ENCODE data around the gene SAMSN1. TPM values are rescaled to one million over a fixed set of nuclear protein-coding genes. Genes with fewer than 3 reads are reported as not detected.

Gene SAMSN1
- total RNA-seq, 4 donors from 2014 or later = 1.6 to 9.5 (median 5.2) TPM

DNA sequence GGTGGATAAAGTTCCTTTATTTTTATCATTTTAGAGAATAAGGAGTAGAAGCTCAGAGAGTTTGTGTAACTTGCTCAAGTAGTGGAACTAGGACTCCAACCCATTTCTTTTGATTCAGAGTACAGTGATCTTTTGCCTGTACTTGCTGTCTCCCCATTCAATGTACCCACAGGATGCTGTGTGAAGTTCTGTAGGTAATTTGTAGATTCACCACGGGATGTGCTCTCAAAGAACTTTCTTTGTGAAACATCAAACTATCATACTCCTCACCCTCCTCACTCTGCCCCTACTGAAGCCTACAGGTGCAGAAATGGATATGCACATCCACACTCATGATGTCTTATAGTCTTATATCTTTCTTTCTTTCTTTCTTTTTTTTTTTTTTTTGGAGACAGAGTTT lies 97.3 kb downstream of the SAMSN1 start:
- H3K27ac ChIP-seq = no peak overlapping the region
- H3K4me3 ChIP-seq = no peak overlapping the region
- intact Hi-C loops (cut with DNase I; ENCODE audit: low total_unique reads) = loop anchor here (1.0 kb wide), 1 partner anchor 20 kb away; no protein-coding TSS in a partner anchor
- TF ChIP-seq EP300 (IDR thresholded peaks at IDR 0.05; ENCODE audit: low read depth) (no peak), POLR2A (IDR thresholded peaks at IDR 0.05) (no peak), POLR2AphosphoS5 (IDR thresholded peaks at IDR 0.05) (no peak)
- TF ChIP-seq, protein P1, sequence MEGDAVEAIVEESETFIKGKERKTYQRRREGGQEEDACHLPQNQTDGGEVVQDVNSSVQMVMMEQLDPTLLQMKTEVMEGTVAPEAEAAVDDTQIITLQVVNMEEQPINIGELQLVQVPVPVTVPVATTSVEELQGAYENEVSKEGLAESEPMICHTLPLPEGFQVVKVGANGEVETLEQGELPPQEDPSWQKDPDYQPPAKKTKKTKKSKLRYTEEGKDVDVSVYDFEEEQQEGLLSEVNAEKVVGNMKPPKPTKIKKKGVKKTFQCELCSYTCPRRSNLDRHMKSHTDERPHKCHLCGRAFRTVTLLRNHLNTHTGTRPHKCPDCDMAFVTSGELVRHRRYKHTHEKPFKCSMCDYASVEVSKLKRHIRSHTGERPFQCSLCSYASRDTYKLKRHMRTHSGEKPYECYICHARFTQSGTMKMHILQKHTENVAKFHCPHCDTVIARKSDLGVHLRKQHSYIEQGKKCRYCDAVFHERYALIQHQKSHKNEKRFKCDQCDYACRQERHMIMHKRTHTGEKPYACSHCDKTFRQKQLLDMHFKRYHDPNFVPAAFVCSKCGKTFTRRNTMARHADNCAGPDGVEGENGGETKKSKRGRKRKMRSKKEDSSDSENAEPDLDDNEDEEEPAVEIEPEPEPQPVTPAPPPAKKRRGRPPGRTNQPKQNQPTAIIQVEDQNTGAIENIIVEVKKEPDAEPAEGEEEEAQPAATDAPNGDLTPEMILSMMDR (IDR thresholded peaks at IDR 0.05) = no peak
- no peak for DNase-seq
- H3K36me3 ChIP-seq = no peaks in the 10 kb centered on the region
- 91 to 95% methylated on average over 1 of the region's 1 CpG for WGBS, 2 donors (ENCODE audit: low coverage in 1 of 2)
- peaks cover 0 to 5% (median 2%) of the 10 kb centered on the region in 4 donors for H3K4me1 ChIP-seq
- H3K9me3 ChIP-seq = no peaks in the 10 kb centered on the region
- in situ Hi-C loops (cut with MboI; ENCODE audit: low pct_ligation_motif_present in 1 of 4, low pct_unique_long_range_greater_than_20kb in 1 of 4, low sequenced_read_pairs in 3 of 4) = loop anchor here in 2 of 4 donors (10.0 to 25.0 kb wide), 2 partner anchors 314 to 326 kb away; no protein-coding TSS in a partner anchor
- H3K27me3 ChIP-seq = no peaks in the 10 kb centered on the region

DNA sequence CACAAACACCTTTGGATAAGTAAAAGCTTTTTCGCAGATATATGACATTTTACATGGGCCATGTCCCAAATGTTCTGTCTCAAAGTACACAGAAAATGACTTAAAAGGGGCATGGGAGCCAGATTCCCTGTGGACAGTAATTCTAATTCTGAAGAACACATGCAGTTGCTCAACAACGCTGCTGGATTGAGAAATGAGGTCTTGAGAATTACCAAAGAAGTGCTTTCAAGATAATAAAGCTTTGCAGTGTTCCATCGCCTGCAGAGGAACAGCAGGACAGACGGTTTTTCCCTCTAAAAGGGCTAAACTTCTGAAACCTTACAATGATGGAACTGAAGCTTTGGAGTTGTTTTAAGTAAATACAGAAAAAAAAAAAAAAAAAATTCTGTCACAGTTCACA lies 107.9 kb downstream of the SAMSN1 start:
- Histone ChIP-seq H3K4me1 (no peaks in the 10 kb centered on the region), H3K36me3 (no peaks in the 10 kb centered on the region), H3K9me3 (peaks cover 0 to 4% of the 10 kb centered on the region in 2 donors), H3K4me3 (no peak overlapping the region), H3K27me3 (no peaks in the 10 kb centered on the region), H3K27ac (no peak overlapping the region)
- TF ChIP-seq, protein P1 (IDR thresholded peaks at IDR 0.05) = no peak
- TF ChIP-seq POLR2AphosphoS5 (IDR thresholded peaks at IDR 0.05) (no peak), EP300 (IDR thresholded peaks at IDR 0.05; ENCODE audit: low read depth) (no peak), POLR2A (IDR thresholded peaks at IDR 0.05) (no peak)
- DNase-seq = no peak
- in situ Hi-C loops (cut with MboI; ENCODE audit: low pct_ligation_motif_present in 1 of 4, low pct_unique_long_range_greater_than_20kb in 1 of 4, low sequenced_read_pairs in 3 of 4) = loop anchor here in 1 of 4 donors (25.0 kb wide), 1 partner anchor 324 kb away; no protein-coding TSS in a partner anchor
- intact Hi-C loops (cut with DNase I; ENCODE audit: low total_unique reads) = no loop called here
- WGBS, 2 donors (ENCODE audit: low coverage in 1 of 2) = 74 to 78% methylated on average over 4 of the region's 4 CpGs

DNA sequence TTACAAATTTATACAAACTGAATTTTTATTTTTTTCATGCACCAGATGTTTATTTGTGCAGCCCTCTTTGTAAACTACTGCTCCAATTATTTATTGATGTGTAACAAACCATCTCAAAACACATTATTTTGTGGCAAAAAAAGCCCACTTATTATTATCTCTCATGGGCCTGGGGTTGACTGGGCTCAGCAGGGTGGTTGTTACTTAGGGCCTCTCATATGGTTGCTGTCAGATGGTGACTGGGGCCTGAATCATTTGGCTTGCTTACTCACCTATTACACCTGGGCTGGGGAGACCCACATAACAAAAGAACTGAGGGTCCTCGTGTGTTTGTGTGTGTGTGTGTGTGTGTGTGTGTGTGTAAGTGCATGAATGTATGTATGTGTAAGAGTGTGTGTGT lies 110.7 kb downstream of the SAMSN1 start:
- Histone ChIP-seq H3K27me3 (no peaks in the 10 kb centered on the region), H3K9me3 (peaks cover 0 to 4% of the 10 kb centered on the region in 2 donors), H3K36me3 (no peaks in the 10 kb centered on the region), H3K4me1 (no peaks in the 10 kb centered on the region), H3K27ac (no peak overlapping the region), H3K4me3 (no peak overlapping the region)
- 96% methylated on average over 1 of the region's 1 CpG; no CpG with 5 or more reads in 1 of the 2 donors for WGBS, 2 donors (ENCODE audit: low coverage in 1 of 2)
- no peak for DNase-seq
- TF ChIP-seq EP300 (IDR thresholded peaks at IDR 0.05; ENCODE audit: low read depth) (no peak), POLR2AphosphoS5 (IDR thresholded peaks at IDR 0.05) (no peak), POLR2A (IDR thresholded peaks at IDR 0.05) (no peak)
- TF ChIP-seq, protein P1 (IDR thresholded peaks at IDR 0.05) = no peak
- intact Hi-C loops (cut with DNase I; ENCODE audit: low total_unique reads) (no loop called here), in situ Hi-C loops (cut with MboI; ENCODE audit: low pct_ligation_motif_present in 1 of 4, low pct_unique_long_range_greater_than_20kb in 1 of 4, low sequenced_read_pairs in 3 of 4) (loop anchor here in 1 of 4 donors (25.0 kb wide), 1 partner anchor 327 kb away; no protein-coding TSS in a partner anchor)

Other genes with a start within 250 kb of the SAMSN1 start
- gene HSPA13, start 163.2 kb downstream of the SAMSN1 start, total RNA-seq = 10 to 100 TPM in 2 of 4 donors, 1 to 10 TPM in 2; 1.9 to 20.7 (median 13.6) TPM